Astrocyte (in vitro differentiated cells and primary cell): ENCODE measurements around the gene MTX3. TPM values are rescaled to one million over a fixed set of nuclear protein-coding genes. Genes with fewer than 3 reads are reported as not detected.

Experiments
- DNase-seq: peaks from one replicate; pipeline ENCODE4 v3.0.0-alpha.2; 2010; ENCODE audit warnings: low read depth
- FAIRE-seq: peaks from 2 replicates; lab custom pipeline; 2011; peaks lifted over from hg19 to GRCh38; lab: Jason Lieb, UNC
- H2AFZ ChIP-seq: 2 replicates; pipeline ENCODE4 v1.6.0; 2012; ENCODE audit warnings: low read depth, low read length, inconsistent platforms
- H3K27ac ChIP-seq: 2 replicates; pipeline ENCODE4 v1.5.1; 2011; ENCODE audit warnings: low read depth, low read length, inconsistent platforms
- H3K27me3 ChIP-seq: 2 replicates; pipeline ENCODE4 v1.6.0; 2011; ENCODE audit warnings: low read length, inconsistent platforms; ENCODE audit not compliant: insufficient read depth
- H3K36me3 ChIP-seq: 2 replicates; pipeline ENCODE4 v1.5.1; 2011; ENCODE audit warnings: low read length, inconsistent platforms; ENCODE audit not compliant: insufficient read depth
- H3K4me1 ChIP-seq: 2 replicates; pipeline ENCODE4 v1.5.1; 2011; ENCODE audit warnings: low read length, inconsistent platforms; ENCODE audit not compliant: insufficient read depth
- H3K4me2 ChIP-seq: 2 replicates; pipeline ENCODE4 v1.6.0; 2012; ENCODE audit warnings: low read length, inconsistent platforms
- H3K4me3 ChIP-seq: 2 replicates; pipeline ENCODE4 v1.5.1; 2011; ENCODE audit warnings: low read depth, mild to moderate bottlenecking, low read length, inconsistent platforms; ENCODE audit not compliant: insufficient read depth
- H3K79me2 ChIP-seq: 2 replicates; pipeline ENCODE4 v1.6.0; 2012; ENCODE audit warnings: mild to moderate bottlenecking, low read length, inconsistent platforms; ENCODE audit not compliant: insufficient read depth
- H3K9ac ChIP-seq: 2 replicates; pipeline ENCODE4 v1.6.0; 2012; ENCODE audit warnings: mild to moderate bottlenecking, low read length, inconsistent platforms
- H3K9me3 ChIP-seq: 2 replicates; pipeline ENCODE4 v1.5.1; 2012; ENCODE audit warnings: low read depth, mild to moderate bottlenecking, low read length, inconsistent platforms; ENCODE audit not compliant: insufficient read depth
- H4K20me1 ChIP-seq: 2 replicates; pipeline ENCODE4 v1.6.0; 2012; ENCODE audit warnings: low read length, inconsistent platforms; ENCODE audit not compliant: insufficient read depth
- H3K27ac Mint-ChIP-seq: one replicate; pipeline ENCODE4 v1.8.0; 2021; ENCODE audit warnings: mild to moderate bottlenecking, mixed read lengths; ENCODE audit not compliant: unreplicated experiment
- H3K27me3 Mint-ChIP-seq: one replicate; pipeline ENCODE4 v1.8.0; 2021; ENCODE audit warnings: low read depth, mixed read lengths; ENCODE audit not compliant: unreplicated experiment
- H3K36me3 Mint-ChIP-seq: one replicate; pipeline ENCODE4 v1.8.0; 2021; ENCODE audit warnings: low read depth, mixed read lengths; ENCODE audit not compliant: unreplicated experiment
- H3K4me1 Mint-ChIP-seq: one replicate; pipeline ENCODE4 v1.8.0; 2021; ENCODE audit warnings: low read depth, mixed read lengths; ENCODE audit not compliant: unreplicated experiment
- H3K4me3 Mint-ChIP-seq: one replicate; pipeline ENCODE4 v1.8.0; 2021; ENCODE audit warnings: mild to moderate bottlenecking, moderate library complexity, mixed read lengths; ENCODE audit not compliant: unreplicated experiment
- H3K9me3 Mint-ChIP-seq: one replicate; pipeline ENCODE4 v1.8.0; 2021; ENCODE audit warnings: mild to moderate bottlenecking, mixed read lengths; ENCODE audit not compliant: unreplicated experiment
- EZH2 ChIP-seq: IDR thresholded peaks from 2 replicates; pipeline ENCODE4 v1.6.1; 2012; ENCODE audit warnings: mild to moderate bottlenecking, low read length, inconsistent platforms; ENCODE audit not compliant: insufficient read depth
- total RNA-seq: library from RNA; stranded (reverse); gene quantifications from 2 replicates; pipeline ENCODE4 v1.2.1, GENCODE V29; 2021
- TF ChIP-seq, protein P1 (sequence below): IDR thresholded peaks from 2 replicates; pipeline ENCODE4 v1.5.1; 2011; ENCODE audit warnings: low read depth, mild to moderate bottlenecking, inconsistent platforms, low read length, moderate library complexity; ENCODE audit not compliant: insufficient read depth

The MTX3 gene
- total RNA-seq, 1 donor from 2014 or later: 14.0 TPM

DNA sequence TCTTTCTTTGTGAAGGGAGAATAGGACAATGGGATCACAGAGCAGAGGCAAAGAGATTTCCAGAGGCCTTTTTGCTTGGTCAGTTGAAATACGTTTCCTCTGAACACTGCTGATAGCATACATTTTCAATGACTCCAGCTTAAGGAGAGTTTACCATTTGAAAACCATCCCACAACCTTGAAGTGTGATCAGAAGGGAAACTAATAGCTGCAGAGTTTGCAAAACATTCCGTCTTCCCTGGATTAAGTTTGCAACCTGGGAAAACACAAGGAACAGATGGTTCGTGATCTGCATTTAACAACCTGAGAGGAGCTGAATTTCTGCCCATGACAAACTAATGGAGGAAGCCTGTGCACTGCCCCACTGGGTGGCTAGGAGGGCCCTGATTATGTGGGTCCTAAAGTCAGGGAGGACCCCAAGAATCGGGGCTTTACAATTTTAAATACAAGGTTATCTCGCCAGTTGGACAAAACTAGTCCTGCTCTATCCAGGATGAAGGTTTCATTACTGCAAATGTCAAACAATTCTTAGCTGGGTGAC, 35.6 kb downstream of the MTX3 start:
- peak overlapping the region; percentile 8 for H2AFZ ChIP-seq
- FAIRE-seq: no peak
- H3K27ac ChIP-seq: no peak overlapping the region
- no peaks in the 10 kb centered on the region for H3K79me2 ChIP-seq
- peaks cover 20% of the 10 kb centered on the region for H3K4me1 Mint-ChIP-seq
- H3K9me3 ChIP-seq: no peaks in the 10 kb centered on the region
- peaks cover 11% of the 10 kb centered on the region for H3K4me1 ChIP-seq
- no peak overlapping the region for H3K4me3 ChIP-seq
- H3K4me2 ChIP-seq: no peak overlapping the region
- TF ChIP-seq EZH2: no peak
- TF ChIP-seq, protein P1, sequence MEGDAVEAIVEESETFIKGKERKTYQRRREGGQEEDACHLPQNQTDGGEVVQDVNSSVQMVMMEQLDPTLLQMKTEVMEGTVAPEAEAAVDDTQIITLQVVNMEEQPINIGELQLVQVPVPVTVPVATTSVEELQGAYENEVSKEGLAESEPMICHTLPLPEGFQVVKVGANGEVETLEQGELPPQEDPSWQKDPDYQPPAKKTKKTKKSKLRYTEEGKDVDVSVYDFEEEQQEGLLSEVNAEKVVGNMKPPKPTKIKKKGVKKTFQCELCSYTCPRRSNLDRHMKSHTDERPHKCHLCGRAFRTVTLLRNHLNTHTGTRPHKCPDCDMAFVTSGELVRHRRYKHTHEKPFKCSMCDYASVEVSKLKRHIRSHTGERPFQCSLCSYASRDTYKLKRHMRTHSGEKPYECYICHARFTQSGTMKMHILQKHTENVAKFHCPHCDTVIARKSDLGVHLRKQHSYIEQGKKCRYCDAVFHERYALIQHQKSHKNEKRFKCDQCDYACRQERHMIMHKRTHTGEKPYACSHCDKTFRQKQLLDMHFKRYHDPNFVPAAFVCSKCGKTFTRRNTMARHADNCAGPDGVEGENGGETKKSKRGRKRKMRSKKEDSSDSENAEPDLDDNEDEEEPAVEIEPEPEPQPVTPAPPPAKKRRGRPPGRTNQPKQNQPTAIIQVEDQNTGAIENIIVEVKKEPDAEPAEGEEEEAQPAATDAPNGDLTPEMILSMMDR: no peak
- no peaks in the 10 kb centered on the region for H3K36me3 ChIP-seq
- H3K27me3 ChIP-seq: no peaks in the 10 kb centered on the region
- no peaks in the 10 kb centered on the region for H3K9me3 Mint-ChIP-seq
- H3K9ac ChIP-seq: no peak overlapping the region
- H3K36me3 Mint-ChIP-seq: no peaks in the 10 kb centered on the region
- DNase-seq: no peak
- no peak overlapping the region for H3K4me3 Mint-ChIP-seq
- H3K27ac Mint-ChIP-seq: no peak overlapping the region
- H4K20me1 ChIP-seq: no peaks in the 10 kb centered on the region
- H3K27me3 Mint-ChIP-seq: no peaks in the 10 kb centered on the region

DNA sequence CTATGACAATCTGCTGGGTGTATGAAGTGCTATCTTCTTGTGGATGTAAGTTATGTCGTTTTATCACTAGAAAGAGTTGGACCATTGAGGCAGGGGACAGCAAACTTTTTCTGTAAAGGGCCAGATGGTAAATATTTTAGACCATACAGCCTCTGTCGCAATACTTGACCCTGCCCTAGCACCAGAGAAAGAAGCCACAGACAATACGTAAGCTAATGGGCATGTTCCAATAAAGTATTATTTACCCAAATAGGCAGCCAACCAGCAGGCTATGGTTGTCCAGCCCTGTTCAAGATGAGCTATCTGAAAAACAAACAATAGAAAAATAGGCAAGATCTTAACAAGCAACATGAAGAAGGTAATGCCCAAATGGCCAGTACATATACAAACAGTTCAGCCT, 36.4 kb downstream of the MTX3 start:
- no peaks in the 10 kb centered on the region for H4K20me1 ChIP-seq
- no peaks in the 10 kb centered on the region for H3K27me3 ChIP-seq
- H3K27ac ChIP-seq: no peak overlapping the region
- no peak overlapping the region for H3K9ac ChIP-seq
- Mint-ChIP-seq H3K9me3 (no peaks in the 10 kb centered on the region), H3K27me3 (no peaks in the 10 kb centered on the region), H3K36me3 (no peaks in the 10 kb centered on the region), H3K4me1 (peaks cover 20% of the 10 kb centered on the region), H3K4me3 (no peak overlapping the region), H3K27ac (no peak overlapping the region)
- no peak overlapping the region for H3K4me2 ChIP-seq
- H2AFZ ChIP-seq: no peak overlapping the region
- peaks cover 11% of the 10 kb centered on the region for H3K4me1 ChIP-seq
- no peaks in the 10 kb centered on the region for H3K9me3 ChIP-seq
- TF ChIP-seq, protein P1: no peak
- TF ChIP-seq EZH2: no peak
- H3K4me3 ChIP-seq: no peak overlapping the region
- no peaks in the 10 kb centered on the region for H3K36me3 ChIP-seq
- H3K79me2 ChIP-seq: no peaks in the 10 kb centered on the region
- DNase-seq (no peak), FAIRE-seq (no peak)

DNA sequence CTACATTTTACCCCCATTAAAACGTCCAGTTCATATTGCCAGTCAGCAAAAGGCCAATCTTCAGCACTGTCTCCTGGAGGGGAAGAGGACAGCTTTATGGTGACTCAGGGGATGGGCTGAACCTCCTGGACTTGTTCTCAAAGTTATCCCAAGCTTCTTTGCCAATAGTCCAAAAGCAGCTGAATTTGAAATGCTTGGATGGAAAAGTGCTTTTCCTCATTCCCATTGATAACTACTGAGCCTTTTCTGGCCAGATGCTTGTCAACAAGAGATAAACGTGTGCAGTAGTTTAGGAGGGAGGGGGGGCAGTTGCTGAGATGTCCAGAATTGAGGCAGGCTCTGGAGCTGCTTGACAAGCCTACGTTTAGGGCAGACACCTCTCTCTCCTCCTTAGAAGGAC, 43.5 kb downstream of the MTX3 start:
- H3K4me1 ChIP-seq: no peaks in the 10 kb centered on the region
- no peaks in the 10 kb centered on the region for H3K79me2 ChIP-seq
- no peaks in the 10 kb centered on the region for H3K9me3 Mint-ChIP-seq
- H3K9ac ChIP-seq: no peak overlapping the region
- H2AFZ ChIP-seq: no peak overlapping the region
- H3K9me3 ChIP-seq: no peaks in the 10 kb centered on the region
- no peak for FAIRE-seq
- H3K36me3 ChIP-seq: no peaks in the 10 kb centered on the region
- no peak overlapping the region for H3K4me2 ChIP-seq
- no peaks in the 10 kb centered on the region for H3K4me1 Mint-ChIP-seq
- H4K20me1 ChIP-seq: no peaks in the 10 kb centered on the region
- no peak overlapping the region for H3K27ac ChIP-seq
- no peaks in the 10 kb centered on the region for H3K27me3 ChIP-seq
- no peaks in the 10 kb centered on the region for H3K36me3 Mint-ChIP-seq
- H3K4me3 Mint-ChIP-seq: no peak overlapping the region
- H3K4me3 ChIP-seq: no peak overlapping the region
- DNase-seq: no peak
- no peak overlapping the region for H3K27ac Mint-ChIP-seq
- no peak for TF ChIP-seq EZH2
- TF ChIP-seq, protein P1: no peak
- H3K27me3 Mint-ChIP-seq: no peaks in the 10 kb centered on the region
